ENCODE measurements around the gene YARS2.
"Not testable (repeated sequence)": the region's sequence is repeated elsewhere in the genome, so short reads cannot be mapped to it uniquely, and the experiment has no call there.

Gene YARS2

DNA sequence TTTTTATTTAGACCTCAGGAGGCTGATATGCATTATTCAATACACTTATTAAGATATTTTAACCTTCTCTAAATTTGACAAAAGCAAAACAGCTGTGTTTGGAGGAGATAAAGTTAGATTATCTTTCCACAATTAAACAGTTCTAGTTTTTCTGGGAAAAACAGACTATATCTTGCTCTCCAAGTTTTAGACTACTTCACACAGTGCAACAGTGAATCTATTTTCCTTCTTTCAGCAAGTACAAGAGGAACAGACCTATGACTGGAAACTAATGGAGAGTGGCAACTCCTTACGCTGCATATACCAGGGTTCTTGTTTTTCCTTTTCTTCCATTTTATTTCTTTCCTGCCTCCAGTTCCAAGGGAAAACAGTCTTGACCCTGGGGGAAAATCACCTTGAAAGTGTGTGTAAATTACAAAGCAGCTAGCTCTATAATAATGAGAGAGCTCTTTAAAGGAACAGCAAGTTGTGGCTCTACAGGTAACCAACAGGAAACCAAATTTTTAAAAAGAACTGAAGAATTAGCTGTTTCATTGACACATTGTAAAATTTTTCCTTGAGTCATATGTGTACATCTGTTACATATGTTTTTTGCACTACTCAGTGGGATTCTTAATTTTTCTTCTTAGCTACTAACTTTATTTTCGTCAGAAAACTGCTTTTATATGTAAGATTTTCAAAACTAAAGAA is 49.2 kb downstream of the YARS2 start:
- Histone ChIP-seq H3K4me1 (ENCODE audit: control insufficient read depth, insufficient read depth, low read length) (peaks cover 5% of the 10 kb centered on the region), H3K9ac (ENCODE audit: low read length) (no peak overlapping the region), H3K36me3 (ENCODE audit: control insufficient read depth, insufficient read depth, low read length, severe bottlenecking) (peaks cover 62% of the 10 kb centered on the region), H3K4me3 (ENCODE audit: low read length) (no peak overlapping the region), H3K9me3 (ENCODE audit: control insufficient read depth, low read length) (no peaks in the 10 kb centered on the region), H3K27me3 (replicated peaks; ENCODE audit: control insufficient read depth, insufficient read depth, low read length) (no peaks in the 10 kb centered on the region)
- no peak for DNase-seq (ENCODE audit: low read depth)

DNA sequence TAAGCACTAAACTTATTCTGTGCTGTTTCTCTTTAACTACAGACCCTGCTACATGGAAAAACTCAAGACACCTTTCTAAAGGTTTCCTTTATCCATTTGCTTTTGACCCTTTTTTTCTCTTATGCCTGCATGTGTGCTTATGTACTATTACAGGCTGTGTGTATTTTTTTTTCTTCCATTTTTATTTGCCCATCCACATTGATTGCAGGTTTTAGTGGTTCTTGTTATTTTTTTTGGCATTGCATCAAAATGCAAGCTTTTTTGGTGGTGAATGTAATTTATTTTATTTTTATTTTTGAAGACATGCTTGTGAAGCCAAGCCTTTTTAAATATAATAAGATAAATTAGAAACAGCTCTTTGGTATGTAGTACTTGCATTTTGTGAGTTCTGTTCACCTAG is 49.9 kb downstream of the YARS2 start:
- H3K9ac ChIP-seq (ENCODE audit: low read length): no peak overlapping the region
- peaks cover 5% of the 10 kb centered on the region for H3K4me1 ChIP-seq (ENCODE audit: control insufficient read depth, insufficient read depth, low read length)
- H3K4me3 ChIP-seq (ENCODE audit: low read length): no peak overlapping the region
- no peaks in the 10 kb centered on the region for H3K9me3 ChIP-seq (ENCODE audit: control insufficient read depth, low read length)
- no peaks in the 10 kb centered on the region for H3K27me3 ChIP-seq (replicated peaks; ENCODE audit: control insufficient read depth, insufficient read depth, low read length)
- DNase-seq (ENCODE audit: low read depth): no peak
- H3K36me3 ChIP-seq (ENCODE audit: control insufficient read depth, insufficient read depth, low read length, severe bottlenecking): peaks cover 59% of the 10 kb centered on the region

- peaks cover 34% of the 10 kb centered on the region for H3K36me3 ChIP-seq (ENCODE audit: control insufficient read depth, insufficient read depth, low read length, severe bottlenecking)
- H3K4me3 ChIP-seq (ENCODE audit: low read length): no peak overlapping the region
- no peaks in the 10 kb centered on the region for H3K9me3 ChIP-seq (ENCODE audit: control insufficient read depth, low read length)
- no peak overlapping the region for H3K9ac ChIP-seq (ENCODE audit: low read length)
- DNase-seq (ENCODE audit: low read depth): no peak
- no peaks in the 10 kb centered on the region for H3K27me3 ChIP-seq (replicated peaks; ENCODE audit: control insufficient read depth, insufficient read depth, low read length)
- H3K4me1 ChIP-seq (ENCODE audit: control insufficient read depth, insufficient read depth, low read length): peaks cover 5% of the 10 kb centered on the region
Measured at GRCh38 chr12:32702946-32703345, 52.8 kb downstream of the YARS2 start.

DNA sequence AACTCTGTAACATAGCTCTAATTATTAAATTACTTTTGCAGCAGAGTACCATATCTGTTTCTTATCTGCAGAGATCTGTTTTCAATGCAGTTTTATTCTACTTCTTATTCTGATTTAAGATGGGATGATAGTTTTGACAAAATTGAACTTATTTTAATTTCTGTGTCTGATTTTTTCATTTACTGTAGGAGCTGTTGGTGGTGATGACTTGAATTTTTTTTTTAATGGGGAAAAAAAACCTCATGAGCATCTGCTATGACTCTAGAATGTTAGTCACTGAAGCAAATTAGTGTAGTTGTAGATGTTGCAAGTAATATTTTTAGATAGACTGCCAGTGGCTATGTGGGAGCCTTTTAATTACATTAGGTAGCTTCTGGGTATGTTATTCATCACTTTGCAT is 53.2 kb downstream of the YARS2 start:
- no peaks in the 10 kb centered on the region for H3K9me3 ChIP-seq (ENCODE audit: control insufficient read depth, low read length)
- H3K36me3 ChIP-seq (ENCODE audit: control insufficient read depth, insufficient read depth, low read length, severe bottlenecking): peaks cover 30% of the 10 kb centered on the region
- H3K4me3 ChIP-seq (ENCODE audit: low read length): no peak overlapping the region
- no peak overlapping the region for H3K9ac ChIP-seq (ENCODE audit: low read length)
- no peak for DNase-seq (ENCODE audit: low read depth)
- H3K4me1 ChIP-seq (ENCODE audit: control insufficient read depth, insufficient read depth, low read length): peaks cover 5% of the 10 kb centered on the region
- H3K27me3 ChIP-seq (replicated peaks; ENCODE audit: control insufficient read depth, insufficient read depth, low read length): no peaks in the 10 kb centered on the region

DNA sequence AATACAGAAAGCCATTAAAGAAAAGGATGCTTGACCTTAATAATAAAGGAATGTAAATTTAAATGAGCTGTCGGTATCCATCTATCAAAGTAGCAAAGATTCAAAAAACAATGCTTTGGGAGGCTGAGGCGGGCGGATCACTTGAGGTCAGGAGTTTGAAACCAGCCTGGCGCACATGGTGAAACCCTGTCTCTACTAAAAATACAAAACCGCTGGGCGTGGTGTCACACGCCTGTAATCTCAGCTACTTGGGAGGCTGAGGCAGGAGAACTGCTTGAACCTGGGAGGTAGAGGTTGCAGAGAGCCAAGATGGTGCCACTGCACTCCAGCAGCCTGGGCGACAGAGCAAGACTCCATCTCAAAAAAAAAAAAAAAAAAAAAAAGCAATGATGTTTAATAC is 56.3 kb downstream of the YARS2 start:
- DNase-seq (ENCODE audit: low read depth); H3K27me3 ChIP-seq (replicated peaks; ENCODE audit: control insufficient read depth, insufficient read depth, low read length); H3K9ac ChIP-seq (ENCODE audit: low read length); H3K9me3 ChIP-seq (ENCODE audit: control insufficient read depth, low read length); H3K4me3 ChIP-seq (ENCODE audit: low read length); H3K4me1 ChIP-seq (ENCODE audit: control insufficient read depth, insufficient read depth, low read length): not testable (repeated sequence)
- peaks cover 26% of the 10 kb centered on the region for H3K36me3 ChIP-seq (ENCODE audit: control insufficient read depth, insufficient read depth, low read length, severe bottlenecking)

GRCh38 chr12:32698285-32698684 is 57.4 kb downstream of the YARS2 start:
- H3K9ac ChIP-seq (ENCODE audit: low read length): no peak overlapping the region
- peaks cover 6% of the 10 kb centered on the region for H3K9me3 ChIP-seq (ENCODE audit: control insufficient read depth, low read length)
- H3K4me1 ChIP-seq (ENCODE audit: control insufficient read depth, insufficient read depth, low read length): peaks cover 5% of the 10 kb centered on the region
- H3K27me3 ChIP-seq (replicated peaks; ENCODE audit: control insufficient read depth, insufficient read depth, low read length): no peaks in the 10 kb centered on the region
- no peak overlapping the region for H3K4me3 ChIP-seq (ENCODE audit: low read length)
- H3K36me3 ChIP-seq (ENCODE audit: control insufficient read depth, insufficient read depth, low read length, severe bottlenecking): peaks cover 26% of the 10 kb centered on the region
- no peak for DNase-seq (ENCODE audit: low read depth)

- peaks cover 6% of the 10 kb centered on the region for H3K9me3 ChIP-seq (ENCODE audit: control insufficient read depth, low read length)
- DNase-seq (ENCODE audit: low read depth): no peak
- H3K36me3 ChIP-seq (ENCODE audit: control insufficient read depth, insufficient read depth, low read length, severe bottlenecking): peaks cover 19% of the 10 kb centered on the region
- no peaks in the 10 kb centered on the region for H3K27me3 ChIP-seq (replicated peaks; ENCODE audit: control insufficient read depth, insufficient read depth, low read length)
- no peaks in the 10 kb centered on the region for H3K4me1 ChIP-seq (ENCODE audit: control insufficient read depth, insufficient read depth, low read length)
- no peak overlapping the region for H3K4me3 ChIP-seq (ENCODE audit: low read length)
- H3K9ac ChIP-seq (ENCODE audit: low read length): no peak overlapping the region
Measured at GRCh38 chr12:32697445-32697844, 58.3 kb downstream of the YARS2 start.

Data from adipocyte (in vitro differentiated cells).